ENCODE data around the gene PLAAT1.

Gene PLAAT1

GRCh38 chr3:193240850-193241706 lies at the start of gene PLAAT1:
Gene PLAAT1 (plus strand): TSS chr3:193241222. CDS start chr3:193255651, 14,429 bp downstream.
- peak in 1 of 2 donors; percentile 71 for DNase-seq
- peak within 1 kb of the TSS; percentile 41 to 48 for H3K27ac ChIP-seq
- TF ChIP-seq, protein P1, sequence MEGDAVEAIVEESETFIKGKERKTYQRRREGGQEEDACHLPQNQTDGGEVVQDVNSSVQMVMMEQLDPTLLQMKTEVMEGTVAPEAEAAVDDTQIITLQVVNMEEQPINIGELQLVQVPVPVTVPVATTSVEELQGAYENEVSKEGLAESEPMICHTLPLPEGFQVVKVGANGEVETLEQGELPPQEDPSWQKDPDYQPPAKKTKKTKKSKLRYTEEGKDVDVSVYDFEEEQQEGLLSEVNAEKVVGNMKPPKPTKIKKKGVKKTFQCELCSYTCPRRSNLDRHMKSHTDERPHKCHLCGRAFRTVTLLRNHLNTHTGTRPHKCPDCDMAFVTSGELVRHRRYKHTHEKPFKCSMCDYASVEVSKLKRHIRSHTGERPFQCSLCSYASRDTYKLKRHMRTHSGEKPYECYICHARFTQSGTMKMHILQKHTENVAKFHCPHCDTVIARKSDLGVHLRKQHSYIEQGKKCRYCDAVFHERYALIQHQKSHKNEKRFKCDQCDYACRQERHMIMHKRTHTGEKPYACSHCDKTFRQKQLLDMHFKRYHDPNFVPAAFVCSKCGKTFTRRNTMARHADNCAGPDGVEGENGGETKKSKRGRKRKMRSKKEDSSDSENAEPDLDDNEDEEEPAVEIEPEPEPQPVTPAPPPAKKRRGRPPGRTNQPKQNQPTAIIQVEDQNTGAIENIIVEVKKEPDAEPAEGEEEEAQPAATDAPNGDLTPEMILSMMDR (IDR thresholded peaks at IDR 0.05), result no peak
- no peaks in the 10 kb centered on the region for H3K9me3 ChIP-seq
- H3K4me3 ChIP-seq, result peak within 1 kb of the TSS; percentile 40 to 58
- no peaks in the 10 kb centered on the region for H3K36me3 ChIP-seq
- H3K27me3 ChIP-seq, result no peaks in the 10 kb centered on the region
- intact Hi-C loops (cut with DNase I; ENCODE audit: low total_unique reads), result no loop called here
- H3K4me1 ChIP-seq, result peaks cover 0 to 15% (median 9%) of the 10 kb centered on the region in 4 donors

DNA sequence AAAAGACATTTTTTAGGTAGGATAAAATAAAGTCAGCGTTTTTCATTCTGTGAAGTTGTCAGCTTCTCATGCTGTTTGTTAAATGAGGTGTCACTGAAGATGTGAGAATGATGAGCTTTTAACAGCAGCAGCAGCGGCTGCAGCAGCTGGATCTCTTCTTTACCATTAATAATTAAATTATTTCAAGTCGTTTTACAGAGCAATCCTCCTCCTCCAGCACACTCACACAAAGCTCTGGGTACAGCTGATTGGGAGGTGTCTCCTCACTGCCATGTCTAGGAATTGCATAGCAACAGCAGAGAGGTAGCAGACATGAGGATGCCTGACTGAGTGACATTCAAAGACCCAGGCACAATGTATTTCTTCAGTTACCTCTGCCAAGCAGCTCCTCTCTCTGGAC lies 46.7 kb upstream of the PLAAT1 start:
- DNase-seq, result no peak
- intact Hi-C loops (cut with DNase I; ENCODE audit: low total_unique reads), result no loop called here
- Histone ChIP-seq H3K9me3 (no peaks in the 10 kb centered on the region), H3K4me1 (no peaks in the 10 kb centered on the region), H3K27me3 (no peaks in the 10 kb centered on the region), H3K27ac (no peak overlapping the region), H3K4me3 (no peak overlapping the region), H3K36me3 (no peaks in the 10 kb centered on the region)
- TF ChIP-seq, protein P1 (IDR thresholded peaks at IDR 0.05), result no peak

DNA sequence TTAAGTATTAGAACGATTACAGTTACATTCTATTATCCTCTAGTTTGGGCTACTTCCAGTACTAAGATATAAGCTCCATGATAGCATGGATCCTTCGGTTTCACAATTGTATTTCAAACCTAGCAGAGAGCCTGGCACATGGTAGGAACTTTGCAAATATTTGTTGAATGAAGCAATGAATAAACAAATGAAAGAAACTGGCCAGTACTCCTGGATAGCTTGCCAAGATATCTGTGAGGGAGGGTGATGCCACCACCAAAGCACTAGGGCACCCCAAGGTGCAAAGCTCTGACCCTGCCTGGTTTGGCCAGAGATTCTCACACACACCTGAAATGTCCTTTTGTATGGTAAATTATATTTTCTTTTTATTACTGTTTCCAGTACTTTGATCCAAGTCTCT lies 44.3 kb upstream of the PLAAT1 start:
- no peak for DNase-seq
- no peaks in the 10 kb centered on the region for H3K9me3 ChIP-seq
- H3K36me3 ChIP-seq, result no peaks in the 10 kb centered on the region
- intact Hi-C loops (cut with DNase I; ENCODE audit: low total_unique reads), result no loop called here
- H3K27me3 ChIP-seq, result no peaks in the 10 kb centered on the region
- H3K27ac ChIP-seq, result no peak overlapping the region
- H3K4me3 ChIP-seq, result no peak overlapping the region
- TF ChIP-seq, protein P1 (IDR thresholded peaks at IDR 0.05), result no peak
- no peaks in the 10 kb centered on the region for H3K4me1 ChIP-seq

DNA sequence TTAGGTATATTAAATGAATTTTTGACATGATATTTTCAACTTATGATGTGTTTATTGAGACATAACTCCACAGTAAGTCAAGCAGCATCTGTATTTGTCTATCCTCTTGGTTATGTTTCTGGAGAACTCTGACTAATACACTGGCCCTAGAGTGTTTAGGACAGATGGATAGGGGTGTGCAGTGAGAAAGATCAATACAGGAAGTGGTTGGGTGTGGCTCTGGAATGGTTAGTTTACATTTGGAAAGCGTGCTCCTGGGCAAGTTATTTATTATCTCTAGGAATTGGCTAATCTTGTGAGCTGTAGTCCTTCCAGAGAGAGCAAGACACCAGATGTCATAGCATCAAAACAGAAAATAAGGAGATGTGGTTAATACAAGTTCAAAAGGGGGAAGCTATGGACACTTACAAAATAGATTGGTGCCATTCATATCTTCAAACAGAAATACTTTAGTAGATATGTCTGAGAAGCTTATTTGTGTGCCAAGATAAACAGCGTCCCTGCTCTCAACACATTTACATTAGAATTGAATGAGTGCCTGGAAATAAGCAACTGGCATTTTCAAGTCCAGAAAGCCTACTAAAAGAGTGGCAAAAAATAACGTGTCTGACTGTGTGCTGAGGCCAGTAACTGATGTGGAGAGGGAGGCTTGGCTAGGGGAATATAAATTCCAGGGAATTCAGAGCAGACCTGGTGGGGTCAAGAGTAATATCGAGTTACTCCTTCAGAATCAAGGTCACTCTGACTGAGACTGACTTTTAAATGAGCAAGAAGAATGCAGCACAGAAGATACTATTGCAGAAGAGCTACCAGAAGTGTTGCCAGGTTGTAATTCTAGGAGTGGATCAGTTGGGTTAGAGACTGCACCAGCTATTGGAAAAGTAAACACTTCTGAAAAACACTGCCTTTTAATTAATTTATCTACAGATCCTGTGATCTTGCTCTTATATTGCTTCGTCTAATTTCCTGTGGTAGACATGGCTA lies 33.4 kb upstream of the PLAAT1 start:
- Histone ChIP-seq H3K4me3 (no peak overlapping the region), H3K4me1 (no peaks in the 10 kb centered on the region), H3K27ac (no peak overlapping the region), H3K36me3 (no peaks in the 10 kb centered on the region), H3K27me3 (no peaks in the 10 kb centered on the region), H3K9me3 (no peaks in the 10 kb centered on the region)
- intact Hi-C loops (cut with DNase I; ENCODE audit: low total_unique reads), result no loop called here
- no peak for DNase-seq
- TF ChIP-seq, protein P1 (IDR thresholded peaks at IDR 0.05), result no peak

DNA sequence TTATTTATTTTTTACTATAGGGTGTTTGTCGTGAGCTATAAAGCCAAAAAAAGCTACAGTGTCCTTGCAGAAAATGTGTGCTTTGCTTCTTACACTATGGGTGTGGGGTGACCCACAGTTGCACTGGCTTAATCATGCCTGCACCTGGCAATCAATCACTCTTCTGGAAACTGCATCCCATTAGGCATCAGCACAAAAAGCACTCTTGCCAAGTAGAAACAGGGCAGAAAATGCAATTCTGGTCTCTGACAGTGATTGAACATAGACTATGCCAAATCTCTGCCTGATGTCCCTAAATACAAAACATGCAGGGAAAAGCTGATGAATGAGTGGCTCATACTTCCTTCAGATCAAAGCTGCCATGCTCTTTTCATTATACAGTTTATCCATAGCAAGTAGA lies 30.4 kb upstream of the PLAAT1 start:
- Histone ChIP-seq H3K4me1 (no peaks in the 10 kb centered on the region), H3K27me3 (no peaks in the 10 kb centered on the region), H3K27ac (no peak overlapping the region), H3K9me3 (no peaks in the 10 kb centered on the region), H3K36me3 (no peaks in the 10 kb centered on the region), H3K4me3 (no peak overlapping the region)
- TF ChIP-seq, protein P1 (IDR thresholded peaks at IDR 0.05), result no peak
- intact Hi-C loops (cut with DNase I; ENCODE audit: low total_unique reads), result no loop called here
- no peak for DNase-seq

All from tibial artery (tissue), 4 donors.